Activated CD4-positive, alpha-beta T cell treated with anti-CD3 and anti-CD28 coated beads, Interleukin-2, amount 50 U/mL, for 16 hours (primary cell): ENCODE data around the gene CATSPER1.
"Not testable (repeated sequence)": the region's sequence is repeated elsewhere in the genome, so short reads cannot be mapped to it uniquely, and the experiment has no call there.

Experiments
- DNase-seq: peaks from one replicate; pipeline ENCODE4 v3.0.0-alpha.2; 2020

CATSPER1 gene

DNA sequence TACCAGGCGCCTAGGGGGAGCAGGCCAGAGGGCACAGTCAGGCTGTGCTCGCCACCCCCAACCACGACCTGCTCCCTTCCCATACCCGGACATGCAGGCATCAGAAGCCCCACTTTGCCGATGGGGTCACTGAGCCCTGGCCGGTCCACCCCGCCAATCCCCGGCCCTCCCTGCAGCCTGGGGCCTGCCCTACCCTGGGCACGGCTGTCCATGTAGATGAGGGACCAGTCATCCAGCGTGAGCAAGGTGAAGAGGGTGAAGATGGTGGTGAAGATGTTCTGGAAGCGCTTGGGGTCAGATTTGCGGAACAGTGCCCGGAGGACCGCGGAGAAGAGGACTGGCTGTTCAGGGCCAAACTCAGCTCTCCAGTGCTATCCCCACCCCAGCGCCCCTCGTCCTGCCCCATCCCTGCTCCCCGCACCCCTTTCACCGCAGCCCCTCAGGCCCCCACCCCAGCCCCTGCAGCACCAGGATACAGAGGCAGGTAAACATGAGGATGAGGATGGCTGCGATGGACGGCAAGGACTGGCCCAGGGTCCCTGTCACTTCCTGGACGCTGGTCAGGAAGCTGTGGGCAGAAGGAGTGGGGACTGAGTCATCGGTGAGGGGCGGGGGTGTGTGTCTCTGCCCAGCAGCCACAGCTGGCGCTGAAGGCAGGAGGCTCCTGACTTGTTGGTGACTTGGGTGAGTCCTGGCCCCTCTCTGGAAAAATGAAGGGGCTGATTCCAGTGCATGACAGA is 5.5 kb downstream of the CATSPER1 start:
- peak; percentile 39 for DNase-seq

GRCh38 chr11:66020212-66020611 is 6.1 kb downstream of the CATSPER1 start:
- DNase-seq: no peak

DNA sequence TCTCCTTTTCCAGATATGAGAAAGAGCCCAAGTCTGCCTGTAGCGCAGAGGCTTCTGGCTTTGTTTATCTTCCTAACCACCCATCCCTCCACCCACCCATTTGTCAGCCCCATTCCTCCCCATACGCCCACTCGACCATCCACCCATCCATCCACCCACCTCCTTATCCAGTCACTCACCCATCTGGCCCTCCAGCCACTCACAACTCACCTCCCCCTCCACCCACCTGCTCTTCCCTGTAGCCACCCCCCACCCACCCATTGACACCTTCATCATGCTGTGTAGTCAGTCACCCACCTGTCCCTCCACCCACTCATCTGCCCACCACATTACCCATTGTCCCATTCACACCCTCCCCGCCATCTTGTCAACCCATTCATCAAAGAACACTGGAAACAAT is 9.0 kb downstream of the CATSPER1 start:
- no peak for DNase-seq

- no peak for DNase-seq
These were observed 9.5 kb downstream of the CATSPER1 start for GRCh38 chr11:66016793-66017177.

DNA sequence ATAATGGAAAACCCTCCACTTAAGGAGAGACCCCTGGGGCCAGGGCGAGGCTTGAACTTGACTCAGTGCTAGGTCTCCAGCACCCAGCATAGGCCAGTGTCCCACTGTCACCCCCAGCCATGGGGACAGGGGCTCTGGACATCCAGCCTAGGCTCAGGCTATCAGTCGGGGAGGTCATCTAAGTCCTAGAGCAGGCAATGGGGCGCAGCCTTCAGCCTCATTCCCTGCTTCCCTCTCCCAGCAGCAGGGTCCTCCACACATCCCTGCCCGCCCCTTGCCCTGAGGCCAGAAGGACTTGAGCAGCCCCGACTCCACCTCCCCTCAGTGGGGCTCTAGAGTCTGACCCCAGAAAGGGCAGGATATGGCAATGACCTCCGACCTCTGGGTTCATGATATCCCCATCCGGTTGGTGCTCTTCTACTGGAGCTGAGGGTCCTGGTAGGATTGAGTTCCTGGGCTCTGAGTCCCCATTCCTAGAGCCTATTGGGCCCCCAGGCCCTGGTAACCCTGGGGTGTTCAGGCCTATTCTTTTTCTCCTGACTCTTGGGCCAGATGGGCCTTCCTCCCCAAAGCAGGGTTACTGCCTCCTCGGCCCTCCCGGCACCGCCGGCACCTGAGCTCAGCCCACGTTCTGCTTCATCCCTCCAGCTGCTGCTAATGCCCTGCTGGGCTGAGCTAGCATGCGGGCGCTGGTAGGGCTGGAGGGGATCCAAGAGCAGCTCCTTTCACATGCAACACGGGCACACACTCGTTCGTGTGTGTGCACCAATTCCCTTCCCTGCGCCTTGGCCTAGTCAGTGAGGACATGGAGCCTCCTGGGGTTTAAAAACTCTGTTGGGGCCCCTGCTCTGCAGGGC is 10.1 kb downstream of the CATSPER1 start:
- no peak for DNase-seq

DNA sequence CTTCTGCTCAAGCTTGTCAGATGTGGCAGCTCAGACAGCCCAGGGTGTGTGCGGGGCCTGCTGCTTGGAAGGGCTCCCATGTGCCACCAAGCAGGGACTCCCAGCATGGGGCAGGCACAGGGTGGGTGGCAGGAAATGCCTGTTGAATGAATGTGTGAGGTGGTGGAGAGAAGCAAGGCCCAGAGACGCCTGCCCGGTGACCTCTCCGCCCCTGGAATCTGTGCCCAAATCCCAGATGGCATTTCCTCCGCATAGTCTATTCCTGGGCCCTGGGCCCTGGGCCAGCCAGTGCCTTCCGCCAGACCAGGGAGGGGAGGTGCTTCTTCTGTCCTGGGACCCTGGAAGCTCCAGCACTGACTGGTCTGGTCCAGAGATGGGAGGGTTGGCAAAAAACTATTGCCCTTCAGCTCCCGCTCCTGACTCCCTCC is 10.8 kb downstream of the CATSPER1 start:
- DNase-seq: no peak

- no peak for DNase-seq
These were observed 11.3 kb downstream of the CATSPER1 start for GRCh38 chr11:66014804-66015453.

GRCh38 chr11:66013762-66014100 is 12.5 kb downstream of the CATSPER1 start:
- no peak for DNase-seq

DNA sequence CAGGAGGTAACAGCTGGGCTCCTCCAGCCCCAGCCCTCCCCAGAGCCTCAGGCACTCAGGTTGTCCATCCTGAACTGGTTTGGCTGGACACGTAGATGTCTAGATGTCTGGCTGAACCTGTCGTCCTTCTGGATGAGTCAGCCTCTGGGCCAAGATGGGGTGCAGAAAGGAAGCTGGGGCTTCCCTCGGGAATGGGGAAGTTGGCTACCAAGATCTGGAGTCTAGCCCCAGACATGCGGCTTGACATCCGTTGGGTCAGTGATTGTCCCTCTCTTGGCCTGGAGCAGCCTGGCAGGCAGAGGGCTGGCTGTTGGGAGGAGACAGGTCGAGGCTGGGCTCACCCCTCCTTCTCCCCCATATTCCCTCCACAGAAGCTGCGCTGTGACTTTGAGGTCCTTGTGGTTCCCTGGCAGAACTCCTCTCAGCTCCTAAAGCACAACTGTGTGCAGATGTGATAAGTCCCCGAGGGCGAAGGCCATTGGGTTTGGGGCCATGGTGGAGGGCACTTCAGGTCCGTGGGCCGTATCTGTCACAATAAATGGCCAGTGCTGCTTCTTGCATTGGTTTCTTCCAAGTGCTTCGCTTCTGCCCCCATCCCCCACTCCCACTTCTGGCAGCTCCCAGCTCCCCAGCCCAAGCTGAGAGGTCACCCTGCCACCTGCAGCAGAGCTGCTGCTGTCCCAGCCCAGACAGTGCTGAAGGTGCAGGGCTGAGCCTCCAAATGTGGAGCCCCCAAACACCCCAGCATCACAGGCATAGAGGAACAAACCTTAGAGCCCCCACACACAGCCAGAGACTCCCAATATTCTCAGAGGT is 13.1 kb downstream of the CATSPER1 start:
- DNase-seq: no peak

DNA sequence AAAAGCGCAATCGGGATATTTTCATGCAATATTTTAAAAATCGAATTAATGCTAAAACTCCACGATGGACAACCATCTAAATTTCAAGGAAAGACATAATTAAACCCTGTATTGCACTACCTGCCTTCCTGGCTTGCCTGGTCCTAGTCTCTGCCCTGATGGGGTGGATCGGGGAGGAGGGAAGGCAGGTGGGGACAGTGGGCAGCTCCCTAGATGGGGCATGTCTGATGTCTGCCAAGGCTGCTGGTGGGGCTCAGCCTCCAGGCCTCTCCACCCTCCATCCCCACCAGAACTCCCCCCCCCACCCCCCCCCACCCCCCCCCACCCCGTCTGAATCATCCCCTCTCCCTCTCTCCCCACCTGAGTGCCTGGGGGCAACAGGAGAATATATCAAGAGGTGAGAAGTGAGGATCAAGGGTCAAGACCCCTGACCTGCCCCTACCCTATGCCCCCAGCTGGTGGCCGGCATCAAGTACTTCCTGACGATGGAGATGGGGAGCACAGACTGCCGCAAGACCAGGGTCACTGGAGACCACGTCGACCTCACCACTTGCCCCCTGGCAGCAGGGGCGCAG is 13.8 kb downstream of the CATSPER1 start:
- DNase-seq: no peak

DNA sequence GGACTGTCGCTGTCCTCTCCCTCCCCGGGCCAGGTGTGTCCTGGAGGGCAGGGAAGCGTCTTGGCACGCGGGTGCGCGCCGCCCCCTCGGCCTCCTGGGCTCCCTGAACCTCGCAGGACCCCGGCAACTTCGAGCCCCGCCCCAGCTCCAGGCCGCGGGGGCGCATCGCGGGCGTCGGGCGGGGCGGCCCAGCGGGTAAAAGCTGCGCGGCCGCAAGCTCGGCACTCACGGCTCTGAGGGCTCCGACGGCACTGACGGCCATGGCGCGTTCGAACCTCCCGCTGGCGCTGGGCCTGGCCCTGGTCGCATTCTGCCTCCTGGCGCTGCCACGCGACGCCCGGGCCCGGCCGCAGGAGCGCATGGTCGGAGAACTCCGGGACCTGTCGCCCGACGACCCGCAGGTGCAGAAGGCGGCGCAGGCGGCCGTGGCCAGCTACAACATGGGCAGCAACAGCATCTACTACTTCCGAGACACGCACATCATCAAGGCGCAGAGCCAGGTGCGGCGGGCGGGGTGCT is 14.4 kb downstream of the CATSPER1 start, which contains the start of gene CST6:
Gene CST6 (plus strand): TSS at position 224 of the 519 bp plus-strand sequence. CDS start 37 bp downstream, at position 261.
- DNase-seq: no peak

- no peak for DNase-seq
These were observed 15.0 kb downstream of the CATSPER1 start for GRCh38 chr11:66011239-66011784.

- DNase-seq: not testable (repeated sequence)
These were observed 16.2 kb downstream of the CATSPER1 start for GRCh38 chr11:66010036-66010435.

- DNase-seq: no peak
These were observed 17.7 kb downstream of the CATSPER1 start for GRCh38 chr11:66008468-66009101.

DNA sequence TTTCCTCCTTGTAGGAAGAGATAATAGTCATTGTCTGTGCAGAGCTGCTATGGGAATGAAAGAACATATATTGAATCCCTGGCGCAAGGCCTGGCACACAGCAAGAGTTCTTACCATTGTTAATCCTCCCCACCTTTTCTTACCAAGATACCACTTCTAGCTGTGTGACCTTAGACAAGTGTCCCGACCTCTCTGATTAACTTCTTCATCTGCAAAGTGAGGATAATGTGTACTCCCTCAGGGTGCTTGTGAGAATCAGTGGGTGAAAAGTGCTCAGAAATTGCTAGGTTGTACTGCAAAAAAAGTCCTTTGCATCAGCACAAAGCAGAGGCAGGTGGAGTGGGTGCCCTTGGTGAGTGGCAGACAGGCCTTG is 18.2 kb downstream of the CATSPER1 start:
- DNase-seq: no peak

DNA sequence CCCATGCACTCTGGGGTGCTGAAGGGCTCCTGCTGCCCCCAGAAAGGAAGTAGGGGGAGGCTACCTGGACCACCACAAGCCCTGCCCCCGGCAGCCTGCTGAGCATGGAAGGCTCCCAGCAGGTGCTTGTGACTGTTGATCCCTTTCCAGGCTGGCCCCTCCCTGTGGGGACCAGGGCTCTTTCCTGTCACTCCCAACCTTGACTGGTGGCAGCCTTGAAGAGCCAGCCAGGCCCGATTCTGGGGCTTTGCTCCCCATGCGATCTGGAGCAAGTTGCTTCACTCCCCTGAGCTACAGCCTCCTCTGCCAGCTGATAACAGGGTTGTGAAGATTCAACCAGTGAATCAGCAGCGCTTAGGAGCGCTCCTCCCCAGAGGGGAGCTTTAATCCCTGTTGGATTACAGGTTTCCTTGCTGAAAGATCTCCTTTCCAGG is 19.1 kb downstream of the CATSPER1 start:
- DNase-seq: no peak

GRCh38 chr11:66006891-66007176 is 19.4 kb downstream of the CATSPER1 start:
- no peak for DNase-seq

- DNase-seq: no peak
These were observed 20.0 kb downstream of the CATSPER1 start for GRCh38 chr11:66006134-66006890.

- no peak for DNase-seq
These were observed 22.1 kb downstream of the CATSPER1 start for GRCh38 chr11:66004186-66004585.

GRCh38 chr11:66003291-66003690 is 23.0 kb downstream of the CATSPER1 start:
- DNase-seq: no peak
